ENCODE data around the gene AUH. TPM values are rescaled to one million over a fixed set of nuclear protein-coding genes. Genes with fewer than 3 reads are reported as not detected.

AUH gene
- polyA plus RNA-seq, 1 donor from 2014 or later, result 42.6 TPM

DNA sequence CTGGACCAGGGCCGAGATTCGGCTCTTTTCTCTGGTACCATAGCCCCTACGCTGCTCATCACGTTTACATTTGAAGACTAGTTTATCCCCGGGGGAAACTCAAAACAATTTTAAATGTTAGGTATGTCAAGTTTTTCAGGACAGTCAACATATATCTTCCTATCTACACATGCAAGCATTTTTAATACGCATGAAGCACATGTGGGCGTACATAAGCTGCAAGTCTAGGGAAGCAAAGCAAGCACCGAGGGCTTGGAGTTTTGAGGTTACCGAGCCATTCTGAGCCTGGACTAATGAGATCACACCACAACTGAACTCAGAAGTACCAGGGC, 154.4 kb downstream of the AUH start:
- Histone ChIP-seq H3K36me3 (ENCODE audit: insufficient read depth, low read length) (no peaks in the 10 kb centered on the region), H3K9me2 (ENCODE audit: insufficient read depth, low read length) (no peaks in the 10 kb centered on the region), H4K20me1 (ENCODE audit: insufficient read depth) (no peaks in the 10 kb centered on the region), H3F3A (ENCODE audit: insufficient read depth, low read length, poor library complexity, severe bottlenecking) (no peaks in the 10 kb centered on the region), H3K9me3 (ENCODE audit: low read length) (no peaks in the 10 kb centered on the region), H2AFZ (ENCODE audit: low read depth, low read length) (no peak overlapping the region), H3K9ac (ENCODE audit: low read length) (no peak overlapping the region), H3K4me3 (ENCODE audit: low read length) (no peak overlapping the region), H3K27ac (ENCODE audit: low read length) (no peak overlapping the region), H3K4me2 (ENCODE audit: low read length) (no peak overlapping the region), H3K79me2 (replicated peaks; ENCODE audit: insufficient read depth, low read length) (no peaks in the 10 kb centered on the region), H3K27me3 (ENCODE audit: insufficient read depth, low read depth, low read length) (no peaks in the 10 kb centered on the region)
- TF ChIP-seq TAF1 (IDR thresholded peaks at IDR 0.05; ENCODE audit: low read depth) (no peak), RAD21 (conservative IDR thresholded peaks at IDR 0.05) (no peak), CTCF (IDR thresholded peaks at IDR 0.05; ENCODE audit: poor library complexity, severe bottlenecking) (no peak), EZH2 (IDR thresholded peaks at IDR 0.05; ENCODE audit: borderline replicate concordance, insufficient read depth, low read length, poor library complexity, severe bottlenecking) (no peak), MXI1 (conservative IDR thresholded peaks at IDR 0.05; ENCODE audit: poor library complexity, severe bottlenecking) (no peak), POLR2AphosphoS5 (IDR thresholded peaks at IDR 0.05) (no peak), SMC3 (conservative IDR thresholded peaks at IDR 0.05; ENCODE audit: poor library complexity) (no peak), EP300 (conservative IDR thresholded peaks at IDR 0.05; ENCODE audit: poor library complexity, severe bottlenecking) (no peak), REST (IDR thresholded peaks at IDR 0.05; ENCODE audit: borderline replicate concordance) (no peak)

DNA sequence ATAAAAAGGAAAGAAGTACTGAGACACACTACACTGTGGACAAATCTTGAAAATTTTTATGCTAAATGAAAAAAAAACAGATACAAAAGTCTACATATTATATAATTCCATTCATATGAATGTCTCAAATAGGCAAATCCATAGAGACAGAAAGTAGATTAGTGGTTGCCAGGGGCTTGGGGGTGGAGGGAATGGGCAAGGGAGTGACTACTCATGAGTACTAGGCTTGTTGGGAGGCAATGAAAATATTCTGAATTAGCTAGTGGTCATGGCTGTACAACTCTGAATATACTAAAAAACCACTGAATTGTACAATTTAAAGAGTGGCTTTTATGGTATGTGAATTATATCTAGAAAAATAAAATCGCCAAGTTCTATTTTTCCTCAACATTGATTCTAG, 154.9 kb downstream of the AUH start:
- H3K9me2 ChIP-seq (ENCODE audit: insufficient read depth, low read length), result no peaks in the 10 kb centered on the region
- no peaks in the 10 kb centered on the region for H3K27me3 ChIP-seq (ENCODE audit: insufficient read depth, low read depth, low read length)
- TF ChIP-seq TAF1 (IDR thresholded peaks at IDR 0.05; ENCODE audit: low read depth) (no peak), SMC3 (conservative IDR thresholded peaks at IDR 0.05; ENCODE audit: poor library complexity) (no peak), POLR2AphosphoS5 (IDR thresholded peaks at IDR 0.05) (no peak), CTCF (IDR thresholded peaks at IDR 0.05; ENCODE audit: poor library complexity, severe bottlenecking) (no peak), EZH2 (IDR thresholded peaks at IDR 0.05; ENCODE audit: borderline replicate concordance, insufficient read depth, low read length, poor library complexity, severe bottlenecking) (no peak), RAD21 (conservative IDR thresholded peaks at IDR 0.05) (no peak), MXI1 (conservative IDR thresholded peaks at IDR 0.05; ENCODE audit: poor library complexity, severe bottlenecking) (no peak), EP300 (conservative IDR thresholded peaks at IDR 0.05; ENCODE audit: poor library complexity, severe bottlenecking) (no peak), REST (IDR thresholded peaks at IDR 0.05; ENCODE audit: borderline replicate concordance) (no peak)
- H3K36me3 ChIP-seq (ENCODE audit: insufficient read depth, low read length), result no peaks in the 10 kb centered on the region
- H3K9ac ChIP-seq (ENCODE audit: low read length), result no peak overlapping the region
- no peak overlapping the region for H2AFZ ChIP-seq (ENCODE audit: low read depth, low read length)
- no peak overlapping the region for H3K4me2 ChIP-seq (ENCODE audit: low read length)
- no peaks in the 10 kb centered on the region for H3F3A ChIP-seq (ENCODE audit: insufficient read depth, low read length, poor library complexity, severe bottlenecking)
- no peaks in the 10 kb centered on the region for H4K20me1 ChIP-seq (ENCODE audit: insufficient read depth)
- H3K79me2 ChIP-seq (replicated peaks; ENCODE audit: insufficient read depth, low read length), result no peaks in the 10 kb centered on the region
- no peak overlapping the region for H3K27ac ChIP-seq (ENCODE audit: low read length)
- H3K9me3 ChIP-seq (ENCODE audit: low read length), result no peaks in the 10 kb centered on the region
- no peak overlapping the region for H3K4me3 ChIP-seq (ENCODE audit: low read length)
